ENCODE measurements around the gene AUP1.
"Not testable (repeated sequence)": the region's sequence is repeated elsewhere in the genome, so short reads cannot be mapped to it uniquely, and the experiment has no call there.

AUP1 gene, protein sequence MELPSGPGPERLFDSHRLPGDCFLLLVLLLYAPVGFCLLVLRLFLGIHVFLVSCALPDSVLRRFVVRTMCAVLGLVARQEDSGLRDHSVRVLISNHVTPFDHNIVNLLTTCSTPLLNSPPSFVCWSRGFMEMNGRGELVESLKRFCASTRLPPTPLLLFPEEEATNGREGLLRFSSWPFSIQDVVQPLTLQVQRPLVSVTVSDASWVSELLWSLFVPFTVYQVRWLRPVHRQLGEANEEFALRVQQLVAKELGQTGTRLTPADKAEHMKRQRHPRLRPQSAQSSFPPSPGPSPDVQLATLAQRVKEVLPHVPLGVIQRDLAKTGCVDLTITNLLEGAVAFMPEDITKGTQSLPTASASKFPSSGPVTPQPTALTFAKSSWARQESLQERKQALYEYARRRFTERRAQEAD

DNA sequence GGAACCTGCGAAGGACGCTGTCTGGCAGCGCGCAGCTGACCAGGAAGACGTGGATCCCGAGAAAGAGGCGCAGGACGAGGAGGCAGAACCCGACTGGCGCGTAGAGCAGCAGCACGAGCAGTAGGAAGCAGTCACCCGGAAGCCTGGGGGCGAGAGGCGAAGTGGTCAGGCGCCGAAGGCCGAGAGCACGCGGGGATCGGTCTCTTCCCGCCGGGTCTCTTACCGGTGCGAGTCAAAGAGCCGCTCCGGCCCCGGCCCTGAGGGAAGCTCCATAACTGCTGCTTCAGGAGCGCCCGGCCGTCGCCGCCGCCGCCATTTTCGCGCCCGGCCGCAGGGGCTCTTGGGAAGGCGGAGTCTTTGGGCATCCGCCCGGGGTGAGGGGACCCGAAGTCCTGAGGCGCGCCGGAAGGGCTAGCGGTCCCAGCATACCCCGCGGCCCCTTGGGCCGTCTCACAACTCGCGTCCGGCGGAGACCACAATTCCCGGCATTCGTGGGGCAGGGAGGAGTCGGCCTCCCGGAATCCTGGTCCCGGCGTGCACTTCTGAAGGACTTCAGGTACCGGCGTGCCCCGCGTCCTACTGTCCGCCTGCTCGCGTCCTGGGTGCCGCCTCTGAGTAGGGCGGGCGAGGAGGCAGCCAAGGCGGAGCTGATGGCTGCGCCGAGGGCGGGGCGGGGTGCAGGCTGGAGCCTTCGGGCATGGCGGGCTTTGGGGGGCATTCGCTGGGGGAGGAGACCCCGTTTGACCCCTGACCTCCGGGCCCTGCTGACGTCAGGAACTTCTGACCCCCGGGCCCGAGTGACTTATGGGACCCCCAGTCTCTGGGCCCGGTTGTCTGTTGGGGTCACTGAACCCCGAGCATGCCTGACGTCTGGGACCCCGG, at the start of gene AUP1, which contains the start of gene HTRA2:
Gene AUP1, minus strand, starts transcription at position 350 of the 882 bp plus-strand sequence. Its CDS starts 77 bp downstream, at position 273.
Gene HTRA2, plus strand, starts transcription at position 577 of the 882 bp plus-strand sequence. Its CDS starts 74 bp downstream, at position 651.
- peak; percentile 99 for DNase-seq

DNA sequence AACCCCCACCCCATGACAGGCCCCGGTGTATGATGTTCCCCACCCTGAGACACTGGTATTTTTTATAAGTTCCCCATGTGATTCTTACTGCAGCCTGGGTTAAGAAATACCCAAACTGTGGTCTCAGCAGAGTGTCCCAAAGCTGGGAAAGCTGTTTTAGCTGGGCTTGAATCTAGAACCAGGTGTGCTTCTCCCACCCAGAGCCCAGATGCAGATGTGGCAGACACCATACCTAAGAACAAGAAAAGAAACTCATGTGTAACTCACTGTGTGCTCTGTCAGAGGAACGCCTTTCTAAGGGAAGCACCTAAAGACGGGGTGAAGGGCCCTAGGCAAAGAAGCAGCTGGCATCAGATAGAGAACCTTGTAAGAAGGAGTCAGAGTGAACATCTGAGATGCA, 48.9 kb upstream of the AUP1 start:
- DNase-seq, result no peak

DNA sequence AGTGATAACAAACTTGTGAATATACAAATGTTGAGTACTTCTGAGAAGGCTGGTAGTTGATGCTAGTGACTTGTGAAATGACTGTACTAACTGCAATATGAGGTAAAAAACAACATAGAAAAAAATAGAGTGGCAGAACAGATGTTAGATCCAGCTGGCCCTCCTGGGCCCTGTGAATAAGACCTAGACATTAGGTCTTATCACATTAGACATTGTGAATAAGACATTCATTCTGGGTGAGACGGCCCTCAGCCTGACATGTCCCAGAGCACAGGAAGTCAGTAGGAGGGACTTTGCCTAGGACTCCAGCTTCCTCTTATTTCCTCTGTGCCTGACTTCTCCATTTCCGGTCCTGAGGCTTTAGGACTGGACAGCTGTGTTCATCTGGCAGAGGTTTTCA, 47.9 kb upstream of the AUP1 start:
- peak; percentile 63 for DNase-seq

DNA sequence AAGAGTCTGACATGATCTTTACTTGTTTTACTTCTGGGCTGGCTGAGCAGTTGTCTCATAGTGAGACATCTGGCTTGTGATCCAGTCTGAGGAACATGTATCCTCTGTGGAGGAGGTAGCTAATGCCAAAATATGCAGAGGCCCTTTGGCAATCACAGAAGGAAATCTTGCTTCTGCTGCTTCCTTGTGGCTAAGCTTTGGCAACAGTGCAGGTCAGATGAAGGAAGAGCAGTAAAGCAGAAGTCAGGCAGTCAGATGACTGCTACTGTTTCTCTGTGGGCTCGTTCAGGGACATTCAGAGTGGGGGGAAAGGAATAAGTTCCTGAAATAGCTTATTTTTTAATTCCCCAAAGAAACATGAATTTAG, 47.3 kb upstream of the AUP1 start:
- peak; percentile 80 for DNase-seq

DNA sequence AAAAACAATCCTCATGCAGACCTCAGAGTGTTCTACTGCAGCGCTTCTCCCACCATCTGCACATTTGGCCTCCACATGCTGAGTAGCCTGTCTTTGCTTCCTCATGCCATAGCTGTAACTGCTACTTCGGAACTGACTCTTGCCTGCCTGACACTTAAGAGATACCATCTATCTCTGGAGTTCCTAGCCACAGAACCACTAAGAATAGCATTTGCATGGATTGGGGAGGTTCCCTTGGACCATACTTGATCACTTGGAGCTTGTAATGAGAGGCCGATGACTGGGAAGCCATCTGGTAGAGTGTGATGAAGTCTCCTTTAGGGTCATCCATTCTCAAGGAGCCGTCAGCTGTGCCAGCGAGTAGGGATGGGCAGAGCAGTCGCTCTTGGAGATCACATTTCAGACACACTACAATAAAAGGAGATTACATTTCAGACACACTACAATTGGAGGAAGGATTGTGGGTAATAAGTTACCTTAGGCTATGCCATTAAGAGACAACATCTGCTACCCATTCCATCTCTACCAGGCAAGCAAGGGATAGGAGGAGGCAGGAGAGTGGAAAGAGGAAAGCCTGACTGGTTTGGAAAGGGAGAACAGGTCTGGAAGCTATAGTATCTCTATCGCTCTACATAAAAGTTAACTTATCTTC, 46.8 kb upstream of the AUP1 start:
- peak; percentile 85 for DNase-seq

DNA sequence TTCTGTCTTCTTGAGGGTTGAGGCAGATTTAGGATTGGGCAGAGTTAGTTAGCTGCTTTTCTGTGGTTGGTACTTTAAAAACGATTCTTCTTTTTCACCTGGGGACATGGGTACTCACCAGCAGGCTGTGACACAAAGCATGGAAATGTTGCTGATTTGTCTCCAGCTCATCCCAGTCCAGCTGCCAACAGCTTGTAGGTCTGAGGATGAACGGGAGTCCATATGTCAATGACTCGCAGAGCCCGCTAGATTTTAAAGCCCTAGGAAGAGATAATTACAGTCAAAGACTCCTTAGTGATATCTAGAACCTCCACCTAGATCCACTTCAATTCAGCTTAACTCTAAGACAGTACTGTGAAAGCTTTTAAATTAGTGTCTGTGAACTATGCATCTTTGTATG, 45.8 kb upstream of the AUP1 start:
- DNase-seq, result peak; percentile 47

DNA sequence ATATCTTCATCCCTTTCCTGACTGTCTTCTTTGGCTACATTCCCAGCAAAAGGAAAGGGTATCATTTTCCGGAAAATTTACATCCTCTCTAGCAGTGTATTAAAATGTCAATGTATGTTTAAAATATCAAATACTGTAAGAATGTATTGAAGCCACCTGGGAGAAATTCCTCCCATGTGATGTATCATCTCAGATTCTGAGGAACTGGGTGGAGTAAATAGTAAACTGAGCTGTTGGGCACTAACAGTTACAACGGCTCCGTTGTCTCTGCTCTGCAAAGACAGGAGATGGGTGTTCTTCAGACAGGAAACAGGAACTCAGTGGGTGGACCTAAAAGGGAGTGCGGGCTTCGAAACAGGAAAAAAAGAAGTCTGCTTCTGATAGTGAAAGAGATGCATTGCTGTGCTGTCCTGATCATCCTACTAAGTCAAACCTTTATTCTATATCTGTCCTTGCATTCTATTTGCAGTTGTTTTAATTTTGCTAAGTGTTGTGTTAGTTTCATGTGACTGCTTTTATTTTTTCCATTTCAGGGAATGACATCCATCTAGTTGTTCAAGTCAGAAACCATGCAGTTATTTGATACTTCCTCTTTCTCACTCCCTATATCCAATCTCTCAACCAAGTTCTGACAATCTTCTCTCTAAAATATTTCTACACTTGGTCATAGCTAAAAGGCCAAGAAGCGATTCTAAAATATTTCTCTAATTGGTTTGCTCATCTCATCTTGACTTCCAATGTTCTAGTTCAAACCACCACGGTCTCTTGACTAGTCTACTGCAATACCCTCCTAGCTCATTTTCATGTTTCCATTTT, 44.4 kb upstream of the AUP1 start:
- DNase-seq, result peak; percentile 77

DNA sequence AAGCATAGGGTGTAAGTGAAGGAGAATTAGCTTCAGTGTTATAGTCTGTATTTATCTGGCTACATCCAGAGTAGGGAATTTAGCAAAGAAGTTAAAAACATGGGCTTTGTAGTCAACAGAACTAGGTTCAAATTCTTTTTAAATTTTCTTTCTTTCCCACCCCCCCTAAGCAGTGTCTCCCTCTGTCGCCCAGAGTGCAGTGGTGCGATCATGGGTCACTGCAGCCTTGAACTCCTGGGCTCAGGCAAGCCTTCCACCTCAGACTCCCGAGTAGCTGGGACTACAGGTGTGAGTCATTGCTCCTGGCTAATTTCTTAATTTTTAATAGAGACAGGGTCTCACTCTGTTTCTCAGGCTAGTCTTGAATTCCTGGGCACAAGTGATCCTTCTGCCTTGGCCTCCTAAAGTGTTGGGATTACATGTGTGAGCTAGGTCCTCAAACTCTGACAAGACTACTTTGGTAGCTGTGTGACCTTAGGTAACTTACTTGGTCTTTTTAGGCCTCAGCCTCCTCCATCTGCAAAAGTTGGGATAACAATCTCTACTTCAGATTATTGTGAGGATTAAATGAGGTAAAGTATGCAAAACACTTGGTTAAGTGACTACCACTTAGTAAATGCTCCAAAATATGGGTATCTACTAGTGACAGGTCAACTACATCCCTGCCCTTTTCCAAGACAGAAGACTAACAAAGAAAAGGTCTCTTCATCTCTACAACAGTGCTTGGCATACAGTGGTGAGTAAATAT, 42.8 kb upstream of the AUP1 start:
- DNase-seq, result no peak

DNA sequence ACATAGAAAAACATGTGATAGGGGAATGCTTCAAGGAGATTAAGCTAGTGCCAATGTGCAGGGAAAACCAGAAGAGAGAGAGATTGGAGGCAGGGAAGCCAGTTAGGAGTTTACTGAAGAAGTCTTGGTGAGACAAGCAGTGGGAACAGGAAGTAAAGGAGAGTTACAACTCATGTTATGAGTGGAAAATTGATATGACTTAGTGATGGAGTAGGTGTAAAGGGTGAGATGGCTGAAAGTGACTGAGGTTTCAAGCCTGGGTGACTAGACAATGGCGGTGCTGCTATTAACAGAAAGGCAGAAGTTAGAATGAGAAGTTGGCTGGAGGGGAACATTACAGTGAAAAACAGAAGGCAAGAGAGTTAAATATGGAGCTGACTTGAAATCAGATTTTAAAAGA, 41.6 kb upstream of the AUP1 start:
- DNase-seq, result no peak

DNA sequence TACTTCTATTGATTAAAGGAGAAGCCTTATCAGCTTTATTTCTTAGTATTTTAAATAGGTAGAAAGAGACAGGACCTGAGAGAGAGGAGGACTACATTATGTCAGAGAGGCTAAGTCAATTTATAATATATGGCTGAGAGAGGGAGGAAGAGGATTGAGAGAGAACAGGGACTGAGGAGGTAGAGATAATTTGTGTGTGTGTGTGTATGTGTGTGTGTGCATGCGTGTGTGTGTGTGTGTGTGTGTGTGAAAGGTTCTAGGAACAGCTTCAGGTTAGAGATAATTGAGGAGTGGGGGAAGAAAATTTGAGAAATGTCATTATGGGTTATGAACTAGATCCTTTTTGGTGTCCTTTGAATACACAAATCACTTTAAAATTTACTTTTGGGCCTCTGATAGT, 40.2 kb upstream of the AUP1 start:
- DNase-seq, result no peak

DNA sequence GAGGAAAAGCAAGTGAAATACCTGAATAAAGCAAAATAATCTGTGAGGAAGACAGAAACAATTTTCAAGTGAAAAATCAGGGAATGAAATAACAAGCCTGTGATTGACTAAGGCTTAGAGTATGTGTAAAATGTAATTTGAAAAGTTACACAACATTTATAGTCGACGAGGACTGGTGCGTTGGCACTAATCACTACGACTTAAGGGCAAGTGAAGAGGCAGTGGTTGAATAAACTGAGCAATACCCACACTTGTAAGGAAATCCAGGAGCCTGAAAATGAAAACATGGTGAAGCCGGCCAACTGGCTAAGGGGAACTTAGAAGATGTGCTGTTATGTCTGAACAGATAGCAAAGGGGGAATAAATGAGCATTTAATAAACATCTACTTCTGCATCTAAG, 38.4 kb upstream of the AUP1 start:
- DNase-seq, result peak; percentile 91

DNA sequence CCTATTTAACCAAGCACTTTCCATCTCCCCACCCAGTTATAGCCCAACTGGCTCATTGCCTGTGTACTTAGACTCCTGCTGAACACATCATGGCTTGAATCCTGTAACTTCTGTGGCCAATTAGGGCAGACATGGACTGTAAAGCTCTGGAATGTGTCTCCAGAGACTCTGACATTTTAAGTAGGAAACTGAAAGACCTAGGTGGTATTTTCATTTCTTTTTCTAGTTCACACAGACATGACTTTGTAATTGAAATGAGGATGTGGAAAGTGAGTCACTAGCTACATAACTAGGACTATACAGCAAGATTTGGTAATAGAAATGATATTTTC, 37.2 kb upstream of the AUP1 start:
- peak; percentile 93 for DNase-seq

DNA sequence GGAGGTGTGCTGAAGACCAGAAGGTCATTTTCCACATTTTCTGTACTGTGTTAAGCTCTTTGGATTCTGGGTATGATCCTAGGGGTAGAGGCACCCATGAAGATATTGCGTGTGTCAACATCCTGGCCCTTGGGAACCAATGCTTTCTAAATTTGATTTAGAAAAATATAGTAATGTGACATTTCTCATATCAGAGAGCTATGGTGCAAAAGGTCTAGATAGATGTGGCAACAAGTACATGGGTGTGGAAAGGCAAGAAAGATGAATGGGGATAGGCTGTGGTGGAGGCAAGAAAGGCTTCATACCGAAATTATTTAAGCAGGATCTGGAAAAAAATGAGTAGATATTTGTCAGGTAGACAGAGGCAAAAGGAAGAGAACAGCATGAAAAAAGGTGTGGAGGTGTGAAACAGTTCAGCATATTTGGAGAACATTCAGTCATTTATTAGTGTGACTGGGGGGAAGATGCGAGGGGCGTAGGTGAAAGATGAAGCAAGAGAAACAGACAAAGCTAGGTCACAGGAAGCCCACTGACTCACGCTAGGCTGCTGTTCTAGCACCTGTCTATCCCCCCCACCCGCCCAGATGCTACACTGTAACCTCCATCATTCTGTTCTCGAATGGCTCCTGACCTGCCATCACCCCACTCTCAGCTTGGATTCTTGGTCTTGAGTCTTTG, 36.7 kb upstream of the AUP1 start:
- no peak for DNase-seq

DNA sequence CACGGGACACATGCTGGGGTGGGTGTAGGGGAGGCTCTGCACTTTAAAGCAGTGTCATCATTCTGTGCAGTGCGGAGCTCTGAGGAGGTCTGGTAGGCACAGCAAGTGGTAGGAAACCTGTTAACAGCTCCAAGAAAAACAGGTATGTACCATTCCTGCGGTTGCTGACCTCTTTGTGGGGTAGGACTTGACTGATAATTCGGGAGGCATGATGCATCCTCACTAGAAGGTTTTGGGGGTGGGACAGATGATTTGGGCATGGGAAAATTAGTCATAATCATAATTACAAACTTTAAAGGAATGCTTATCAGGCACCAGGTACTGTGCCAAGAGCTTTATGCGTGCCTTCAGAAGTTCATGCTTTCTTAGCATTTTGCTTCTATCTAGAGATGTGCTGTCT, 34.7 kb upstream of the AUP1 start:
- DNase-seq, result peak; percentile 83

DNA sequence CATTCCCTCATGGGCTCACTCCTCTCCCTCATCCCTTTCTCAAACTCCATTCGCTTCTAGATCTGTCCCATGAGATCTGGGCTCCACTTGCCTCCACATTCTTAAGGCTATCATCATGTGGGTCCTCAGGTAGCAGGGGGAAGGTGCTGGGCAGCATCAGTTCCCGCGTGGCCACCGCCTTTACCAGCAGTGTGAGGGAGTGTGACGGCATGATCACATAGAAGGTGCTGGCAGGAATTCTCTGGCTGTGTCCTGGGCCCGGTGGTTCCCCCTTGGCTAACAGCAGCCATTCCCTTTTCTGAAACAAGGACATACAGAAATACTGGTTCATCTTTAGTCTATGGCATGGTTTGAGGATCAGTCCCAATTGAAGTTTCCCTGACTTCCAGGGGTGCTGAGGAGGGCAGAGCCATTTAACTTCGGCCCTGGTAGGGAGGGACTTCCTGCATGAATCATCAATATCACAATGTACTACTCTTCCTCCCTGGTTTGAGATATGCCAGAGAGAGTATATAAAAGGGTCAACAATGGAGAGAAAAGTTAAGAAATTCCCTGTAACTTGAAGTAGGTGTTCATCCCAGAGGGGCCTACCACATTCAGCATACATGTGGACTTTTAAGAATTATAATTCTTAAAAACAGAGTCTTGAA, 32.7 kb upstream of the AUP1 start:
- no peak for DNase-seq

DNA sequence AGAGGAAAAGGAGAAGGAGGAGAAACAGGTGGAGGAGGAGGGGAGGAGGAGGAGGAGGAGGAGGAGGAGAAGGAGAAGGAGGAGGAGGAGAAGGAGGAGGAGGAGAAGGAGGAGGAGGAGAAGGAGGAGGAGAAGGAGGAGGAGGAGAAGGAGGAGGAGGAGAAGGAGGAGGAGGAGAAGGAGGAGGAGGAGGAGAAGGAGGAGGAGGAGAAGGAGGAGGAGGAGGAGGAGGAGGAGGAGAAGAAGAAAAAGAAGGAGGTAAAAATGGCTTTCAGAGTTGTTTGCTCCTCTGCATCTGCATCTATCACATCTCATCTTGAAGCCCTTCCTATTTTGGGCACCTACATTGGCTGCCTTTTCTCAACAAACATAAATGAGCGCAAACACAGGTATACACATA, 31.5 kb upstream of the AUP1 start:
- not testable (repeated sequence) for DNase-seq

DNA sequence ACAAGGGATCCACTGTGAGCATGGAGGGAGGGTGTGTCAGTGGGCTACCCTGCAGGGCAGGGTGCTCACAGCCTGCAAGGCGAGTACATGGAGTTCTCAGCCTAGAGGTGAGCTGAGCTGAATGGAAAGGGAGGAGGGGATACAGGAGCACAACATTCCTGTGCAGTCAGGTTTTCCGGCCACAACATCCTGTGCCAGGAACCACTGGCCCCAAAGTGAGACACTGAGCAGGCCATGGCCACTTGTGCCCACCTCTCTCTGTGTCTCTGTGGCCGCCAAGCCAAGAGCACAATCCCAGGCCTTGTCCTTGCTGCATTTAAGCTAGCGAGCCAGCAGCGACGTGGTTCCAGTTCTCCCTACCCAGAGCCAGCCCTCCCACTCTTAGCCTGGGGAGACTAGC, 31.1 kb upstream of the AUP1 start:
- DNase-seq, result no peak

DNA sequence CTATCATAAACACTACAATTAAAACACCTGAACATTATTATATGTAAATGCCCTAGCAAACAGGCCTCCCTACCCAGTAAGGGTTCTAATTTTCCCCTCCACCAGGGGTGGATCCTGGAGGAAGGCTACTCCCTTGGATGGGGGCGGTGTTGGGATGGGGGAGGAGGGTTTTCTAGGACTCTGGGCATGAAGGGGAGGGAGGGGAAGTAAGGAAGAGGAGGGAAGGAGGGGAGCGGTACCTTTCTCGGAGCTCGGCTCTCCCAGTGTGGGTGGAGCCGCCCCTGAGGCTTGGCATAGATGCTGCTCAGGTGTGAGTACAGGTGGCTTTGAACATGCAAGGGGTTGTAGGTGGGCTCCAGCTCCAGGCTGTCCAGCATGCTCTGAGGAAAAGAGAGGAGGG, 30.4 kb upstream of the AUP1 start:
- no peak for DNase-seq

DNA sequence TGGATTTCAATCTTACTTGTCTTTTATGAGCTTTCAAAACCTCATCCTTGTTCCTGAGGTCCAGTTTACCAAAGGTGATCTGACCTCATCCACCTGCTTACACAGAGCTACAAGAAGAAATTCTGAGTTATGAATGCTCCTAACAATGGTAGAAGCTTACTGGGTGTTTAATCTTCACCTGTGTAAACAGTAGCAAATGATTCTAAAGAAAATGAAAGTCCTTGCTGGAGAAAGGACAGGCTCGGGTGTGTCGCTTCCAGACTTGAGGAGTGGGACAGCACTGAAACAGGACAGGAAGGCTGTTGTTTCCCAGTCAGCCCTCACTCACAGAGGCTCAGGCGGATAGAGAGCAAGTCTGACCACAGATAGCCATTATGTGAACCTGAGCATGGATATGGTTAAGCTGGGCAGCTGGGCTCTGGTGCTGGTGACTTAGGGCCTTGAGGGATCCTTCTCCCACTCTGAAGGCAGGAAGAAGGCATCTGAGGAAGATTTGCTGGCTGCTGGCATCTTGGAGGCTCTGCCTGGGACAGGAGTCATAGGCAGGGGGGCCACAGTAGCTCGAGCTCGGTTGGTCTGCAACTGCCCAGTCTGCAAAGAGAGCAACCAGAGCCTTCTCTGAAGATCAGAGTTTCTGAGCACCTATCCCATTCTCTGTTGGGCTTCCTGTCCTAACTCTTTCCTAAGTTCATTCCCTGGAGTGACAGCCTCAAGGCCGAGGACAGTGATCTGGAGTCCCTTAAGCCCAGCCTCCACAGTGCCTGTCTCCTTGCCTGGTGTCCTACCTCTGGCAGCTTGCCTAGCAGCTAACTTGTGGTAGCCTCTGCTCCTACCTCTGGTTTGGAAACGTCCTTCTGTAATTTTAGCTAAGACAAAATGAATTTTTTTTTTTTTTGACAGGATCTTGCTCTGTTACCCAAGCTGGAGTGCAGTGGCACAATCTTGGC, 29.1 kb upstream of the AUP1 start:
- DNase-seq, result no peak

Measured in EL (cell line).